AG04450 (cell line): ENCODE measurements around the gene MEP1A. TPM values are rescaled to one million over a fixed set of nuclear protein-coding genes. Genes with fewer than 3 reads are reported as not detected.

ENCODE experiments used
- CTCF ChIA-PET: fragments of 300-600, 350-600 bp; formaldehyde crosslinking; extraction: SDS; loops from one replicate; lab custom pipeline; 2022; ENCODE audit warnings: antibody characterized with exemption, inconsistent platforms; lab: Charles Lee
- POLR2A ChIA-PET: fragments of 350-600 bp; formaldehyde crosslinking; extraction: SDS; loops from one replicate; lab custom pipeline; 2021; ENCODE audit warnings: antibody characterized with exemption, inconsistent platforms; lab: Yijun Ruan, JAX
- DNase-seq: peaks from one replicate; pipeline ENCODE4 v3.0.0-alpha.2; 2011; ENCODE audit warnings: low read depth, low spot score
- H3K27ac ChIP-seq: one replicate; pipeline ENCODE4 v1.5.1; 2012; ENCODE audit warnings: low read depth, low read length, control low read depth
- H3K27me3 ChIP-seq: one replicate; pipeline ENCODE4 v1.6.0; 2012; ENCODE audit warnings: low read length; ENCODE audit not compliant: control insufficient read depth, insufficient read depth
- H3K4me3 ChIP-seq: 2 replicates; pipeline ENCODE4 v1.5.1; 2011; ENCODE audit warnings: mild to moderate bottlenecking, low read depth, low read length, control low read depth
- H3K9me3 ChIP-seq: 2 replicates; pipeline ENCODE4 v1.5.1; 2012; ENCODE audit warnings: low read length; ENCODE audit not compliant: control insufficient read depth, insufficient read depth
- polyA plus RNA-seq: library from polyadenylated mRNA; depleted of rRNA; stranded (reverse); fragments of >200 nt; gene quantifications from 2 replicates; pipeline ENCODE4 v1.2.3, GENCODE V29; 2011
- TF ChIP-seq, protein P1 (sequence below): IDR thresholded peaks from 2 replicates; pipeline ENCODE4 v1.5.1; 2011; ENCODE audit warnings: low read depth, low read length, control low read depth, inconsistent platforms

Gene MEP1A
- polyA plus RNA-seq, 1 experiment: not detected

DNA sequence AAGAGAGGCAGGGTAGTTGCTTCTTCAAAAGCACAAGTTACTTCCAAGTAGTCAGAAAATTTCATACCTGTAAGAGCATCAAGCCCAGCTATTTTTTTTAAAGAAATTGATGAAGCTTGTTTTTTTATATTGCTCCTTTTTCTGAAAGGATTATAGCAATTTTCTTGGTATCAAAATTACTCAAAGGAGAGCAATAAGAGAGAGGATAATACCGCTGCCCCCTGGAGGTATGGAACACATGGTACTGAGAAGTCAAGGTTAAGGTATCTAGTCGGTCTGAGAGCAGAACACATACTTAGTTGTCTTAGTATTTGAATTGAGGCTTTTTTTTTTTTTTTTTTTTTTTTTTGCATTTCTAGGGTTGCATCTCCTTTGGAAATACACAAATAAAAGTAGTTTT is 69.2 kb downstream of the MEP1A start:
- ChIA-PET POLR2A (no interaction called here), CTCF (interaction anchor here (3.3 kb wide), 1 partner anchor 14 kb away, joined by 22 read pairs; no protein-coding TSS in a partner anchor)
- Histone ChIP-seq H3K27ac (no peak overlapping the region), H3K27me3 (no peaks in the 10 kb centered on the region), H3K9me3 (no peaks in the 10 kb centered on the region), H3K4me3 (no peak overlapping the region)
- TF ChIP-seq, protein P1, sequence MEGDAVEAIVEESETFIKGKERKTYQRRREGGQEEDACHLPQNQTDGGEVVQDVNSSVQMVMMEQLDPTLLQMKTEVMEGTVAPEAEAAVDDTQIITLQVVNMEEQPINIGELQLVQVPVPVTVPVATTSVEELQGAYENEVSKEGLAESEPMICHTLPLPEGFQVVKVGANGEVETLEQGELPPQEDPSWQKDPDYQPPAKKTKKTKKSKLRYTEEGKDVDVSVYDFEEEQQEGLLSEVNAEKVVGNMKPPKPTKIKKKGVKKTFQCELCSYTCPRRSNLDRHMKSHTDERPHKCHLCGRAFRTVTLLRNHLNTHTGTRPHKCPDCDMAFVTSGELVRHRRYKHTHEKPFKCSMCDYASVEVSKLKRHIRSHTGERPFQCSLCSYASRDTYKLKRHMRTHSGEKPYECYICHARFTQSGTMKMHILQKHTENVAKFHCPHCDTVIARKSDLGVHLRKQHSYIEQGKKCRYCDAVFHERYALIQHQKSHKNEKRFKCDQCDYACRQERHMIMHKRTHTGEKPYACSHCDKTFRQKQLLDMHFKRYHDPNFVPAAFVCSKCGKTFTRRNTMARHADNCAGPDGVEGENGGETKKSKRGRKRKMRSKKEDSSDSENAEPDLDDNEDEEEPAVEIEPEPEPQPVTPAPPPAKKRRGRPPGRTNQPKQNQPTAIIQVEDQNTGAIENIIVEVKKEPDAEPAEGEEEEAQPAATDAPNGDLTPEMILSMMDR: no peak
- DNase-seq: no peak

GRCh38 chr6:46863791-46864190 is 70.6 kb downstream of the MEP1A start:
- H3K27me3 ChIP-seq: no peaks in the 10 kb centered on the region
- TF ChIP-seq, protein P1: no peak
- CTCF ChIA-PET: interaction anchor here (1.1 kb wide), 1 partner anchor 15 kb away, joined by 6 read pairs; no protein-coding TSS in a partner anchor

DNA sequence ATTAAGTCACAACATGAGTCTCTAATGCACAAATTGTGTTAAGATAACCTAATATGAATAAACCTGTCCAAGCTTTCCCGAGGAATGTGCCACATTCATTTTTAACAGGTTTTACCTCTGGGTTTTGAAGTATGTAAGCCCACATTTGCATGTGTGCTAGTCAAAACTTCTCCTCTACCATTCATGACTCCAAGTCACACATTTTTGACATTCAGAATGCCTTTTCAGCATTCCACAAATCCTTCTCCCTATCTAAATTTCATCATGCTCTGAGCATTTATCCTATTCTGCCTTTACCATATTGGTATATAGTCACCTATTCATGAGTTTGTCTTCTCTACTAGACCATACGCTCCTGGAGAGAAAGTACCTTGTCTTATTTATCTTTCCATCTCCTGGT is 72.0 kb downstream of the MEP1A start:
- Histone ChIP-seq H3K27me3 (no peaks in the 10 kb centered on the region), H3K27ac (no peak overlapping the region), H3K9me3 (no peaks in the 10 kb centered on the region), H3K4me3 (no peak overlapping the region)
- POLR2A ChIA-PET: no interaction called here
- TF ChIP-seq, protein P1: no peak
- CTCF ChIA-PET: interaction anchor here (1.1 kb wide), 1 partner anchor 17 kb away, joined by 6 read pairs; no protein-coding TSS in a partner anchor
- DNase-seq: no peak

More at GRCh38 chr6:46863791-46864190, 70.6 kb downstream of the MEP1A start:
- H3K9me3 ChIP-seq: no peaks in the 10 kb centered on the region
- POLR2A ChIA-PET: no interaction called here
- no peak for DNase-seq
- no peak overlapping the region for H3K4me3 ChIP-seq
- H3K27ac ChIP-seq: no peak overlapping the region

DNA sequence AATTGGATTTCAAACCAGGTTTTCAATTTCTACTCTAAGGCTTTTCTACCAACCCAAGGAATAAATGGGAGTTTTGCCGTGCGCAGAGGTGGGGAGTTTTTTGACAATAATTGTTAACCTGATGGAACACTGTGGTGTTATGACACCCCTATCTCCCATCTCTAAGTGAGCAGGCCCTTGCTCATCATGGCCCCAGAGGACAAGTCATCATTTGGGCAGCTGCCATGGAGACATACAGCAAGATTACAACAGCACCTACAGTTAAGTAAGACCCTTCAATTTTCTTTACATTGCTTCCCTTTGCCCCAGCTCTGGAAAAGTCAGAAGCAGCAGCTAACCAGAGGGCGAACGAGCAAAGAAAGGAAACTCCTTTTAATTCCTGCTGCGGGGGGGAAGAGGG is 74.2 kb downstream of the MEP1A start:
- ChIA-PET POLR2A (no interaction called here), CTCF (no interaction called here)
- no peak for DNase-seq
- Histone ChIP-seq H3K4me3 (no peak overlapping the region), H3K27me3 (no peaks in the 10 kb centered on the region), H3K27ac (no peak overlapping the region), H3K9me3 (no peaks in the 10 kb centered on the region)
- TF ChIP-seq, protein P1: no peak

DNA sequence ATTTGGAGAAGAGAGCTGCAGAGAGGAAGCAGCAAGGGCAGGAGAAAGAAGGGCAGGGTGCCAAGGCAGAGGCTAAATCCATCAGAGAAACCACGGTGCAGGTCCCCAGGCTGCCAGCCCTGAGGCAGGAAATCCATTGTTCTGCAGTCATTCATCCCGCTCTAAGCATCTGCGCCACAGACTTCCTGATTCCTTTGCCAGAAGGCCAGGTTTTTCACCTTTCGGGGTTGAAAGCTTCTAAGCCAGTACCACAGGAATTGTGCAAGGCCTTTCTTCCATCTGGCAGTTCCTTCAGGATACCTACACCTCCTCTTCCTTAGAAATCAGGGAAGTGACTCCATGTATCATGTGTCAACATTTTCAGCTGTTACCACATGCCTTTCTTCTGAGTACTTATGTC is 82.9 kb downstream of the MEP1A start:
- Histone ChIP-seq H3K4me3 (no peak overlapping the region), H3K27ac (no peak overlapping the region), H3K9me3 (no peaks in the 10 kb centered on the region), H3K27me3 (no peaks in the 10 kb centered on the region)
- POLR2A ChIA-PET: no interaction called here
- TF ChIP-seq, protein P1: no peak
- DNase-seq: no peak
- CTCF ChIA-PET: no interaction called here
